BLaER1 (cell line): Measurements from ENCODE around the gene SAMD5.

Experiments
- H3K27ac ChIP-seq: shearing (Covaris generic); formaldehyde crosslinking; 2 replicates; pipeline ENCODE4 v1.8.1; 2022
- H3K27me3 ChIP-seq: shearing (Covaris generic); formaldehyde crosslinking; 2 replicates; pipeline ENCODE4 v1.8.1; 2022
- H3K36me3 ChIP-seq: shearing (Covaris generic); formaldehyde crosslinking; 2 replicates; pipeline ENCODE4 v1.8.1; 2022
- H3K4me1 ChIP-seq: shearing (Covaris generic); formaldehyde crosslinking; 2 replicates; pipeline ENCODE4 v1.8.1; 2022
- H3K4me2 ChIP-seq: shearing (Covaris generic); formaldehyde crosslinking; 2 replicates; pipeline ENCODE4 v1.8.1; 2022
- H3K4me3 ChIP-seq: shearing (Covaris generic); formaldehyde crosslinking; 2 replicates; pipeline ENCODE4 v1.8.1; 2022
- H3K9ac ChIP-seq: shearing (Covaris generic); formaldehyde crosslinking; 2 replicates; pipeline ENCODE4 v1.8.1; 2022
- H3K9me3 ChIP-seq: shearing (Covaris generic); formaldehyde crosslinking; 2 replicates; pipeline ENCODE4 v1.8.1; 2022
- H4K20me1 ChIP-seq: shearing (Covaris generic); formaldehyde crosslinking; 2 replicates; pipeline ENCODE4 v1.8.1; 2022
- Cebpa-rat ChIP-seq: shearing (Covaris generic); IDR thresholded peaks from 2 replicates; pipeline ENCODE4 v1.8.1; 2022

Gene SAMD5

GRCh38 chr6:147504848-147505247, 3.6 kb upstream of the SAMD5 start:
- TF ChIP-seq Cebpa-rat: no peak
- H3K27ac ChIP-seq: no peak overlapping the region
- H3K9me3 ChIP-seq: no peaks in the 10 kb centered on the region
- H4K20me1 ChIP-seq: peaks cover 30% of the 10 kb centered on the region
- H3K4me2 ChIP-seq: no peak overlapping the region
- H3K27me3 ChIP-seq: peaks cover 37% of the 10 kb centered on the region
- H3K9ac ChIP-seq: no peak overlapping the region
- H3K4me3 ChIP-seq: no peak overlapping the region
- H3K36me3 ChIP-seq: no peaks in the 10 kb centered on the region
- H3K4me1 ChIP-seq: peaks cover 29% of the 10 kb centered on the region

GRCh38 chr6:147506704-147507114, 1.8 kb upstream of the SAMD5 start:
- H3K27me3 ChIP-seq: peaks cover 51% of the 10 kb centered on the region
- H3K36me3 ChIP-seq: no peaks in the 10 kb centered on the region
- peak overlapping the region; percentile 65 for H3K4me3 ChIP-seq
- H3K9ac ChIP-seq: no peak overlapping the region
- TF ChIP-seq Cebpa-rat: no peak
- H3K27ac ChIP-seq: no peak overlapping the region
- peaks cover 29% of the 10 kb centered on the region for H3K4me1 ChIP-seq
- H3K9me3 ChIP-seq: no peaks in the 10 kb centered on the region
- peaks cover 33% of the 10 kb centered on the region for H4K20me1 ChIP-seq
- H3K4me2 ChIP-seq: peak overlapping the region; percentile 95

GRCh38 chr6:147507162-147508041, 1.1 kb upstream of the SAMD5 start:
- Histone ChIP-seq H3K36me3 (no peaks in the 10 kb centered on the region), H3K4me3 (peak overlapping the region; percentile 65), H3K9me3 (no peaks in the 10 kb centered on the region), H3K27ac (no peak overlapping the region), H3K27me3 (peaks cover 58% of the 10 kb centered on the region), H3K9ac (no peak overlapping the region), H3K4me2 (peak overlapping the region; percentile 95), H3K4me1 (peaks cover 29% of the 10 kb centered on the region), H4K20me1 (peaks cover 33% of the 10 kb centered on the region)
- no peak for TF ChIP-seq Cebpa-rat

- TF ChIP-seq Cebpa-rat: no peak
- Histone ChIP-seq H3K4me3 (peak overlapping the region; percentile 65), H3K4me1 (peaks cover 33% of the 10 kb centered on the region), H3K4me2 (peak overlapping the region; percentile 95), H3K27ac (no peak overlapping the region), H3K36me3 (no peaks in the 10 kb centered on the region), H4K20me1 (peaks cover 33% of the 10 kb centered on the region), H3K27me3 (peaks cover 69% of the 10 kb centered on the region), H3K9ac (no peak overlapping the region), H3K9me3 (no peaks in the 10 kb centered on the region)
These were observed 547 bp downstream of the SAMD5 start for GRCh38 chr6:147508866-147509608.

GRCh38 chr6:147509891-147510290, 1.4 kb downstream of the SAMD5 start:
- no peak for TF ChIP-seq Cebpa-rat
- Histone ChIP-seq H3K4me2 (no peak overlapping the region), H3K27me3 (peaks cover 69% of the 10 kb centered on the region), H3K9me3 (no peaks in the 10 kb centered on the region), H4K20me1 (peaks cover 33% of the 10 kb centered on the region), H3K36me3 (no peaks in the 10 kb centered on the region), H3K9ac (no peak overlapping the region), H3K4me1 (peaks cover 33% of the 10 kb centered on the region), H3K27ac (no peak overlapping the region), H3K4me3 (no peak overlapping the region)

GRCh38 chr6:147510929-147511590, 2.6 kb downstream of the SAMD5 start:
- no peaks in the 10 kb centered on the region for H3K9me3 ChIP-seq
- peaks cover 33% of the 10 kb centered on the region for H3K4me1 ChIP-seq
- no peak overlapping the region for H3K27ac ChIP-seq
- peaks cover 33% of the 10 kb centered on the region for H4K20me1 ChIP-seq
- peaks cover 69% of the 10 kb centered on the region for H3K27me3 ChIP-seq
- no peak overlapping the region for H3K4me2 ChIP-seq
- H3K9ac ChIP-seq: no peak overlapping the region
- no peak for TF ChIP-seq Cebpa-rat
- H3K36me3 ChIP-seq: no peaks in the 10 kb centered on the region
- H3K4me3 ChIP-seq: no peak overlapping the region

GRCh38 chr6:147514831-147515230, 6.3 kb downstream of the SAMD5 start:
- Histone ChIP-seq H3K4me3 (no peak overlapping the region), H4K20me1 (peaks cover 3% of the 10 kb centered on the region; the same call in 1 of the 2 replicates)
- no peak for TF ChIP-seq Cebpa-rat

GRCh38 chr6:147515327-147515726, 6.8 kb downstream of the SAMD5 start:
- Histone ChIP-seq H3K4me3 (no peak overlapping the region), H3K4me1 (peaks cover 5% of the 10 kb centered on the region; the same call in 1 of the 2 replicates), H3K27ac (no peak overlapping the region), H3K4me2 (no peak overlapping the region), H3K27me3 (peaks cover 28% of the 10 kb centered on the region), H3K9ac (no peak overlapping the region), H3K9me3 (no peaks in the 10 kb centered on the region), H3K36me3 (no peaks in the 10 kb centered on the region), H4K20me1 (no peaks in the 10 kb centered on the region)
- no peak for TF ChIP-seq Cebpa-rat

More at GRCh38 chr6:147514831-147515230, 6.3 kb downstream of the SAMD5 start:
- Histone ChIP-seq H3K36me3 (no peaks in the 10 kb centered on the region), H3K4me2 (no peak overlapping the region), H3K27ac (no peak overlapping the region), H3K27me3 (peaks cover 33% of the 10 kb centered on the region), H3K4me1 (peaks cover 5% of the 10 kb centered on the region; the same call in 1 of the 2 replicates), H3K9ac (no peak overlapping the region), H3K9me3 (no peaks in the 10 kb centered on the region)

- H3K4me1 ChIP-seq: no peaks in the 10 kb centered on the region
These were observed 14.1 kb downstream of the SAMD5 start for GRCh38 chr6:147522597-147522996.

More at GRCh38 chr6:147522597-147522996, 14.1 kb downstream of the SAMD5 start:
- no peaks in the 10 kb centered on the region for H3K9me3 ChIP-seq
- no peak overlapping the region for H3K9ac ChIP-seq
- TF ChIP-seq Cebpa-rat: no peak
- H3K27me3 ChIP-seq: peaks cover 18% of the 10 kb centered on the region; the same call in 1 of the 2 replicates
- no peak overlapping the region for H3K4me3 ChIP-seq
- no peaks in the 10 kb centered on the region for H3K36me3 ChIP-seq
- no peak overlapping the region for H3K27ac ChIP-seq
- no peaks in the 10 kb centered on the region; the same call in 1 of the 2 replicates for H4K20me1 ChIP-seq
- no peak overlapping the region for H3K4me2 ChIP-seq
